ENCODE data around the gene PTPN5.

The PTPN5 gene

DNA sequence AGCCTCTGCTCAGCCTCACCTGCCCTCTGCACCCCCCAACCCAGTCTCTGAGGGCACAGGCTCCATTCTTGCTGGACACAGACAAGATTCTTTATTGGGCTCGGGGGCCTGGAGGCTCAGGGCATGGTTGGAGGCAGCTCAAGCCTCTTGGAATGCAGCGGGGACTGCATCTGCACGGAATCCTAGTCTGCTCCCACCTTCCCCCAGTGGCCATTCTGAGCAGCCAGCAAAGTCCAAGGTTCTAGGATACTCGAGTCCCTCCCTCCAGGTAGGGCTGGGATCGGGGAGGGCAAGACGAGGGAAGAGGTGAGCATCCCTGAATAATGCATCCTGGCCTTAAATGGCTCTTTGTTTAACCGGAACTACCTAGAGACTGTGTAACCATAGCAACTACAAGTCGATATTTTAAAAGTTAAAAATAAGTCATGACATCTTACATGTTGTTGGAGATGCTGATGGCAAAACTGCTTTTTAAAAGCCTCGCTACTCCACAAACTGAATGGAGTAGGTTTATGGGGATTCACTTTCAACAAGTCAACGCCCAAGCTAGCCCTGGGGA is 54.9 kb downstream of the PTPN5 start:
- no peak for DNase-seq

DNA sequence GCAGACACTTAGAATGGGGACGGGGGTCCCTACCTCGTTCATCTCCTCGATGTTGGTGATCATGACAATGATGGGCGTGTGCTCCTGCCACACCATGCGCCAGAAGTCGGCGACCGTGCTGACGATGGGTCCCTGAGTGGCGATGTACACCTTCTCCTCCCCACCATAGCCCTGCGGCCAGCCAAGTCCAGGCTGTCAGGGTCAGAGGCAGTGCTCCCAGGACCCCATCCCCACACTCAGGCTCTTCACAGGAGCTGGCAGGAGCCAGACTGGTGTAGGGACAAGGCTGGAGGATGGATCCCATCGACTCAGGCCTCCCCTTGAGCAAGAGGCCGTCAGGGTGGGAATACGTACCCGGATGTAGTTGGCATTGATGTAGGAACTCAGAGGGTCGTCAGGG is 58.4 kb downstream of the PTPN5 start:
- no peak for DNase-seq

DNA sequence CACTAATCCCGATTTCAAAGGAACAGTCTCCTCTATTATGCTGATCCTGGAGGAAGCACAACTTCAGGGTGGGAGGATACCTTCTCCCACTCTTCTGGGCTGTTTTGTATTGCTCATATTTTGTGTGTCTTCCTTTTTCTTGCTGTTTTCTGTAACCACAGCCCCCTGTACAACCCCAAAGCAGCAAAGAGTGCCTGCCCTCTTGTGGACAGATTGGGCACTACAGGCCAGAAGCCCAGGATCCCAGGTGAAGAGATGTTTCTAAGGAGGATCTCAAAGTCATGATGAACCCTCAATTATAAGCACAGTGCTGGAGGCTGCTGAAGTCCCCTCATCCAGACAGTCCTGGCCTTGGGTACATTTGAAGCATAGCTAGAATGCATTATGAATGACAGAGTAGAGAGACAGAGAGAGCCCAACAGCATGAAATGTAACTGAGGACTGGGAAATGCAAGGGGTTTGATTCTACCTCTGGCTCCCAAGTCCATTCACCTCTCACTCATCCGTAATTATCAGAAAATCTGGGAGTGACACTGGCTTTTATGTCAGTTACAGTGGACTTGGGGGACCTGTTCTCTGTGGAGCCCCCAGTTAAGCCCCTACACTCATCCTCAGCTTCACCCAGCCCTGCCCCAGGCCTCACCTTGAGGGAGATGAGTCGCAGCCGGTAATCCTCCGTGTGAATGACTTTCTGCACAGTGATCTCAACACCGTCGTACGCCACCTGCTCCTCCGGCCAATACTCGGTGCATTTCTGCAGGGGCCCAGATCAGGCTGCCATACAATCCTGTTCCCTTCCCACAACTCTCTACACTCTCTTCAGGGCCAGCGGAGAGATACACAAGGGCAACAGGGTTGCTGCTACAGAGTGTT is 59.4 kb downstream of the PTPN5 start:
- peak; percentile 77 for DNase-seq

DNA sequence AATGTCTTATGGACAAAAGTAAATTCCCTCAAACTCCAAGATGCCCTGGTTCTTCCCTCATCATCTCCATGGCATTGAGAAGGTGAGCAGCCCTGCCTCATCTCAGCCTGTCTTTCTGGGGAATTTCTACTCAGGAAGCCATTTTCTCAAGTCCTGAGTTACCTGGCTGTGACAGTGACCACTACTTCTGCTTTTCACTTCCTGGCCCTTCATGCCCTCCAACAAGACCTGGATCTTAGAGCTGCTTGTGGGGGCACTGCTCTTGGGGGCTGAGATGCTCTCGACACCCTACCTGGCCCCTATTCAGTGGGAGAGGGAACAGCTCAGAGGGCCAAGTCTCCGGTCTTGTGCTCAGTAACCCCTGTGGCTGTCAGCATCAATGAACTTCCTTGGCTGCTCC is 60.2 kb downstream of the PTPN5 start:
- no peak for DNase-seq

GRCh38 chr11:18730020-18730419 is 61.6 kb downstream of the PTPN5 start:
- no peak for DNase-seq

- no peak for DNase-seq
Measured at GRCh38 chr11:18729426-18729825, 62.2 kb downstream of the PTPN5 start.

DNA sequence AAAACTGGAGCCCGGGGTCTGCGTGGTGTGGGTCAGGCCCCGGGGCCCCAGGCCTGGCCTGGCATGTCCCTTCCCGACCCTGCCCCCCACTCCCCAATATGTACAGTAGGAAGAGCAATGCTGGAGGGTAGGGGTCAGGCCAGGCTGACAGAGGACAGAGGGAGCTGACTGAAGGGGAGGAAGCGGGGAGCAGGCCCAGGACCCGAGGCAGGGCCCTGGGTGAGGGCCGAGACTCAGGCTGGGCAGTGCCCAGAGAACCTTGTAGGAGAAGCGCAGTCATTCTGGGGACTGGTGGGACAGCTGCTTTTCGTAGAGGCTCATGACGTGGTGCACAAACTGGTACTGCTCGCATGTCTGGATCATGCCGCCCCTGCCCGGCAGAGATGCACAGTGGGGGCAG is 62.9 kb downstream of the PTPN5 start:
- DNase-seq, result no peak

- peak; percentile 56 for DNase-seq
Measured at GRCh38 chr11:18727479-18728236, 63.9 kb downstream of the PTPN5 start.

- no peak for DNase-seq
Measured at GRCh38 chr11:18726040-18726439, 65.6 kb downstream of the PTPN5 start, which contains the start of gene IGSF22. Gene IGSF22, minus strand, starts transcription at chr11:18726188. Its CDS starts 1,952 bp downstream, at chr11:18724236.

- DNase-seq, result no peak
Measured at GRCh38 chr11:18723991-18724390, 67.6 kb downstream of the PTPN5 start.

DNA sequence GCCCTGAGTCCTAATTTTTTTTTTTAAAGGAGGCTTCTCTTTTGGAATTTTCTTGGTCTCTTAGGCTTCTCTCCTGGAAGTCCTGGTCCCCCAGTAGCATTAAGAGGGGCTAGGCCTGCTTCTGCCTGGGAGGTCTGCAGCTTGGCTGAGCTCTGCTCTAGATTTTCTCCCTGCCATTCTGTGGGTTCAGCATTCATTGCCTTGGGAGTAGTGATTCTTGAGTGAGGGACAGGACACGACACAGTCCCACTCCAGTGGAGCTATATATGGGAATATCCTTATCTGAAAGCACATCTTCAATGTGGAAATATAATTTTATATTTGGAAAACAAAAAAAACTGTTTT is 69.3 kb downstream of the PTPN5 start:
- DNase-seq, result no peak

DNA sequence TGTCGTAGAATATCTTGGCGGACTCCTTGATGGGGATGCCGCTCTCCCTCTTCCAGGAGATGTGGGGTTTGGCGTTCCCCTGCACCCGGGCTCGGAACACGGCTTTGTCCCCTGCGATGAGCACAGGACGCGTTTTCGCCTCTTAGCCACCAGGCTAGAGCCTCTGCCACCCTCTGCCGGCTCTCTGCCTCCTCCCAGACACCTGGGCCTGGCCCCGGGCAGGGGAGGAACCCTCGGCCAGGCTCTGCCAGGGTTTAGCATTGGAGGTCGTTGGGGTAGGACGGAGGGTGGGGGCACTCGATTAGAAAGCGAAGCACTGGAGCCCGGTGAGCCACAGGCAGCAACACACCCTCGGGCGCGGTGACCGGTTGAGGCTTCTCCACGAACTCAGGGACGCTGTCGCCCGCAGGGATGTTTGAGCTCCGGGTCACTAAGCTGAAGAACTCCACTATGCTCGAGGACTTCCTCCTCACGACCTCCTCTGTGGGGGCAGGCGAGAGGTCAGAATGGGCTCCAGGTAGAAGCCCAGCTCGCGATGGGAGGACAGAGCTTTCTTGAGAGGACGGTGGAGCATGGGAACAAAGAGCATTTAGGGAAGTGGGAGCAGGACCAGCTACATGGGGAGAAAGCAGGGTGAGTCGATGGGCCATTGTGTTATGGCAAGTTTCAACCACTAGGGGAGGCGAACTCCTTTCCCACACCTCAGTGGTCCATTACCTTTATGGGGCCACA is 69.9 kb downstream of the PTPN5 start:
- DNase-seq, result peak; percentile 54

DNA sequence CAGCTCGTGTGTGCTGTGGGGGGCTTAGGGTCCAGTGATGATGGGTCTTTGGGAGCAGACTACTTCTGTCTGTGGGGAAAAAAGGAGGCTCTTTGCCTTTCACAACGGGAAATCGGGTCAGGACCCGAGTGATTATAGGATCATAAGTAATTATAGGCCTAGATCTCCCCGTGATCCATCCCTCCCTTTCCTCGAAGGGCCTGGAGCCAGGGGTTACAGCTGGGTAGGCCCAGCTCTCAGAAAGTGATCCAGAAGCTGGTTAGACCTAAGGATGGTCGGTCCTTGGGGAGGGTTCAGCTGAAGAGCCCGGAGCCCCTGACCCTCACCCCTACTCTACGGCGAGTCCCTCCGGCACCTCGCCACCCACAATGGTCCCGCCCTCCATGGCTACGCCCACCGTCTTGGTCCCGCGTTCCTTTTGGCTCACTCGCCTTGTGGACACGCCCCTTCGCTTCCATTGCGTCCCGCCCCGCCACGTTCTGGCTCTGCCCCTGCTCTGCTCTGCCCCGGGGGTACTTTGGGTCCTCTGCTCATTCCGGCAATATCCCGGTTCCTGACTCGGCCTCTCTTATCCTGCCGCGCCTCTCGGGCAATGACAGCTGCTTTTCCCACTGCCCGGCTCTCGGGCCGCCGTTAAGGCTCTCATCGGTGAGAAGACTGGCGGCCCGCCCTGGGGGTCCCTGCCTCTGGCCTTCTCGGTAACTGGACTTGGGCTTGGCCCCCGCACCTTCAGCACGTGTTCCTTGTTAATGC is 70.6 kb downstream of the PTPN5 start:
- peak; percentile 88 for DNase-seq

- DNase-seq, result no peak
Measured at GRCh38 chr11:18720091-18720807, 71.3 kb downstream of the PTPN5 start.

DNA sequence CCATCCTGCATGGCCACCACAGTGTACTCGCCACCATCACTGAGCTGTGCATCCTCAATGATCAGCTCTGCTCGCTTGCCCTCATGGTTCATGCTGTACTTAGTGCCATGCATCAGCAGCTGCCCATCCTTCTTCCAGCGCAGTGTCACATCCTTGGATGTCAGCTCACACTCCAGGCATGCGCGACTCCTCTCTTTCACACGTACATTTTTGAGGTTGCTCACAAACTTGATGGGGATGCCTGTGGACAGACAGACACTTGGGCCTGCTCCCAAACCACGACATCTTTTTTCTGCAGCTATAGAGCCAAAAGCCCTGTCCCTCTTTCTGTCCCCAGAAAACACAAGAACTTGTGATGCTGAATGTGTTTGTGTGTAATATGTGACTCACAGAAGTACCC is 76.1 kb downstream of the PTPN5 start:
- DNase-seq, result no peak

DNA sequence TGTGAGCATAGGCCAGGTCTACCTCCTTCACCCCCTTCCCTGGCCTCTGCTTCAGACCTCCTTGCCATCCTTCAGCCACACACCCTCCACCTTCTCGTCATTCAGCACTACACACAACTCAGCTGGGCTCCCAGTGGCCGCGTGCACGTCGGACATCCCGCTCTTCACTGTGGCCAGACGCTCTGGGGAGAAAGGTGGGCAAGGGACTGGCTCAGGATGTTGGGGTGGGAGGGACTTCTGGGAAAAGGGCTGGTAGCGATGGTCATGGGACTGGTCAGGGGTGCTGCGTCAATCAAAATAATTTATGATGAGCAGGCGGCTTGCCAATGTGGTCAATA is 77.2 kb downstream of the PTPN5 start:
- DNase-seq, result no peak

DNA sequence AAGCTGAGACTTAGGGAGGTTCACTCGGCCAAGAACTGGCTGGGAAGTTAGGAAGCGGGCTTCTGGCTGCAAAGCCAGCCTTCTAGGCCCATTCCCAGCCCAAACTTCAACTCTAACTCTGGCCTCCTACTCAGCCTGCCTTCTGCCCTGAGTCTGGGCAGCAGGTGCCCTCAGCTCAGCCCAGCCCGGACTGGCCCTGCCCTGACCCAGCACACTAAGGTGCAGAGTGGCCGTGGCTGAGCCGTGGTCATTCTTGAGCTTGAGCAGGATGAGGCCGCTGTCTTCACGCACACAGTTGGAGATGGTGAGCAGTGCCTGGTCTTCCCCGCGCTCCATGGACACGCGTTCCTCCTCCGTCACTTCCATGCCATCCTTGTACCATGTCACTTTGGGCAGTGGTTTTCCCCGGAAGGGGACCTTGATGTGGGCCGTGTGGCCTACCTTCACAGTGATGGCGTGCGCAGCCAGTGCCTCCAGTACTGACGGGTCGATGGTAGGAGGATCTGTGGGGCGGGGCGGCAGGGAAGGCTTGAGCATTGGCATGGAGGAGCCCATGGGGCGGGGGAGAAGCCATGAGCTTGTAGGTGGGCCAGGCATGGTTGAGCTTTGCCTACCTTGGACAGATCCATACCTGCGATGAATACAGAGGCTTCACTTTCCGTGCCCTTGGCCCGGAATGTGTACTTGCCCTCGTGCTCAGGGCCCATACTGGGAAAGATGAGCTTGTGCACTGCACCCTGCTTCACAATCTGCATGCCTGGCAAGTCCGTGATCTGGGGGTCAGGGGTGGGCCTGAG is 77.8 kb downstream of the PTPN5 start:
- no peak for DNase-seq

DNA sequence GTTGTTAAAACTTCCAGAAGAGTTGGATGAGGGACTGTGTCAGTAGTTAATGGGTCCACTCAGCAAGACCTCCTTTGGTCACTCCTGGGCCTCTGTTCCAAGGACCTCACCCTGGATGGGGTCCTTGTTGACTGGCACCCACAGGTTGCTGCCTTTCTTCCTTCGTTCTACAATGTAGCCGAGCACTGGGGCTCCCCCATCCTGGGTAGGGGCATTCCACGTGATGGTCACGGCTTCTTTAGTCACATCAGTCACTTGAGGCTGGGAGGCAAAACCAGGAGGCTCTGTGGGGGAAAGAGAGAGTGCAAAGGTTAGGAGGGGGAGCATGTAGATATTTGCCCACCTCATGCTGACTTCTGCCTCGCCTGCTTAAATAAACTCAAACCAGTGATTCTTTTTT is 81.1 kb downstream of the PTPN5 start:
- DNase-seq, result no peak

- no peak for DNase-seq
Measured at GRCh38 chr11:18709414-18709813, 82.2 kb downstream of the PTPN5 start.

DNA sequence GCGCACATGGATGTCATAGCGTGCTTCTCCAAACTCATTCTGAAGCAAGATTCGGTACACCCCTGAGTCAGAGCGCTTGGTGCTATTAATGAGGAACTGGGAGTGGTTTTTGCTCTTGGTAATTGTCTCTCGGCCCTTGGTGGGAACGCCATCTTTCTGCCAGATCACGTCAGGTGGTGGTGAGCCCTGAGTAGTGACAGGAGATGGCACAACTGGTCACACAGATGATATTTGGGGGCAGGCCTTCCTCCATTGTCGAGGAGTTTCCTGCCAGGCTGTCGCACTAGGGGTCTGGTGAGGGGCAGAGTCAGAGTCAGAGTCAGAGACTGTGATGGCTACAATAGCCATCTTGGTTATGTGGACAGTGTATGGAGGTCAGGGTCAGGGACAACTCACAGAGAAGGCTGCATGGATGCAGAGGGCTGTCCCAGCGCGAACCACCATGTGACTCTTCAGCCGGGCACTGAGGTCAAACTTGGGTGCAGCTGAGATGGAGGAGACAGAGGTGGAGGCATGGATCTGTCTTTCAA is 83.7 kb downstream of the PTPN5 start:
- DNase-seq, result no peak

Data from activated naive CD4-positive, alpha-beta T cell treated with Interleukin-2 at 50 U/mL for 16 hours (primary cell).